Adrenal gland (tissue), 5 donors: ENCODE data around the gene HABP2.

Source experiments
- POLR2A ChIP-seq, 2 donors: fragments of 450-650 bp; IDR thresholded peaks; one replicate each; pipeline ENCODE4 v1.6.1; 2017; ENCODE audit warnings: antibody characterized with exemption in 2 of 2, mild to moderate bottlenecking in 2 of 2, moderate library complexity in 1 of 2
- TF ChIP-seq, protein P1 (sequence below), 6 experiments: fragments of 450-650 bp in 4 of 6; fragments of 200-600 bp in 2 of 6; sonication (generic) in 1 of 6; IDR thresholded peaks; 1 replicate in 5 of 6; 2 replicates in 1 of 6; pipeline versions ENCODE4 v1.5.1 to v1.8.0; 2016 to 2021; ENCODE audit warnings: antibody characterized with exemption in 6 of 6, mild to moderate bottlenecking in 2 of 6, moderate library complexity in 1 of 6
- donor health status: DM: no; HTN: no; CAD: no.

DNA sequence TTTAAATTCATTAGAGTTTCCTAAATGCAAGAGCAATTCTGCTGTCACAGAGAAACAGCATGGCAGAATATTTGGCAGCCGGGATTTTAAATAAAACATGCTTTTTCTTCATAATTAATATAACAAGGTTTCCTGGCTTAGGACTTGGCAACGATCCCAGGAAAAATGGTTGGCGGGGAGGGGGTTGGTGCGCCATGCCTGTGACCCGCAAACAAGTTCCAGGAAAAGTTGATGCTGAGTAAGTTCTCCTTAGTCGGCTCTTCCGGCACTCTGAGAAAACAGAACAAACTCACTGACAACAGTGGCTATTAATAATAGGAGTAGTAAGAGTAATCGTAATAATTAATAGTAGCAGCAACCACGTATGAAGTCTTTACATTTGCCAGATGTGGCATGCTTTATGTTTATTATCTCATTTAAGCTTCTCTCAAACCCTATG, 4.6 kb downstream of the HABP2 start:
- TF ChIP-seq, protein P1, sequence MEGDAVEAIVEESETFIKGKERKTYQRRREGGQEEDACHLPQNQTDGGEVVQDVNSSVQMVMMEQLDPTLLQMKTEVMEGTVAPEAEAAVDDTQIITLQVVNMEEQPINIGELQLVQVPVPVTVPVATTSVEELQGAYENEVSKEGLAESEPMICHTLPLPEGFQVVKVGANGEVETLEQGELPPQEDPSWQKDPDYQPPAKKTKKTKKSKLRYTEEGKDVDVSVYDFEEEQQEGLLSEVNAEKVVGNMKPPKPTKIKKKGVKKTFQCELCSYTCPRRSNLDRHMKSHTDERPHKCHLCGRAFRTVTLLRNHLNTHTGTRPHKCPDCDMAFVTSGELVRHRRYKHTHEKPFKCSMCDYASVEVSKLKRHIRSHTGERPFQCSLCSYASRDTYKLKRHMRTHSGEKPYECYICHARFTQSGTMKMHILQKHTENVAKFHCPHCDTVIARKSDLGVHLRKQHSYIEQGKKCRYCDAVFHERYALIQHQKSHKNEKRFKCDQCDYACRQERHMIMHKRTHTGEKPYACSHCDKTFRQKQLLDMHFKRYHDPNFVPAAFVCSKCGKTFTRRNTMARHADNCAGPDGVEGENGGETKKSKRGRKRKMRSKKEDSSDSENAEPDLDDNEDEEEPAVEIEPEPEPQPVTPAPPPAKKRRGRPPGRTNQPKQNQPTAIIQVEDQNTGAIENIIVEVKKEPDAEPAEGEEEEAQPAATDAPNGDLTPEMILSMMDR (IDR thresholded peaks at IDR 0.05): no peak
- TF ChIP-seq POLR2A (IDR thresholded peaks at IDR 0.05): no peak
